AG09309 (cell line): Measurements from ENCODE around the gene SLC38A11.

Source experiments
- DNase-seq: peaks from one replicate; pipeline ENCODE4 v3.0.0-alpha.2; 2010; ENCODE audit warnings: low read depth
- H3K4me3 ChIP-seq: 2 replicates; pipeline ENCODE4 v1.5.1; 2011; ENCODE audit warnings: mild to moderate bottlenecking, low read depth, low read length, moderate library complexity; ENCODE audit not compliant: control insufficient read depth
- TF ChIP-seq, protein P1 (sequence below): IDR thresholded peaks from 2 replicates; pipeline ENCODE4 v1.5.1; 2011; ENCODE audit warnings: mild to moderate bottlenecking, low read depth, low read length, inconsistent platforms; ENCODE audit not compliant: insufficient read depth, control insufficient read depth; ENCODE audit errors: missing control alignments

SLC38A11 gene

DNA sequence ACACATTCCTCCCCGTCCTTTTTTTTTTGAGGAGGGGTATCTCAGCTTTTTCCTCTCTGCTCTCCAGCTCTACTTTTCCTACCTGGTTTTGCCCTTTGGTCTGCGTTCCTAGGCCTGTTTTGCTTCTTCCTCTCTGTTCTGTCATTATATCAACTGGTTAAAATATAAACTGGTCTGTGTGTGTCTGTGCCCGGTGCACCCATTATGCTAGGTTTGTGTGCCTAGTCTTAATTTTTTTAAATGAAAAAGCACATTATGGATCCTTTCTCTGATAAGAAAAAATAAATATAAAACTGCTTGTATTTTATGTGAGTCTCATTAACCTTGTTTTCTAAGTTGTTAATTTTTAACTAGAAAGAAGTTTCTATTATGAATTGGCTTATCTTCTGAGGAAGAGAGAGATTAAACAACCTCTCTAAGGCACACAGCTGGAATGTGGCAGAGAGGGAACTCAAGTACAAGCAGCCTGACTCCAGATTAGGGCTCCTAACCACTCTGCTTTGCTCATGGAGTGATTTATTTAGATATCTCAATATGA, 17.4 kb downstream of the SLC38A11 start:
- no peak for DNase-seq
- TF ChIP-seq, protein P1, sequence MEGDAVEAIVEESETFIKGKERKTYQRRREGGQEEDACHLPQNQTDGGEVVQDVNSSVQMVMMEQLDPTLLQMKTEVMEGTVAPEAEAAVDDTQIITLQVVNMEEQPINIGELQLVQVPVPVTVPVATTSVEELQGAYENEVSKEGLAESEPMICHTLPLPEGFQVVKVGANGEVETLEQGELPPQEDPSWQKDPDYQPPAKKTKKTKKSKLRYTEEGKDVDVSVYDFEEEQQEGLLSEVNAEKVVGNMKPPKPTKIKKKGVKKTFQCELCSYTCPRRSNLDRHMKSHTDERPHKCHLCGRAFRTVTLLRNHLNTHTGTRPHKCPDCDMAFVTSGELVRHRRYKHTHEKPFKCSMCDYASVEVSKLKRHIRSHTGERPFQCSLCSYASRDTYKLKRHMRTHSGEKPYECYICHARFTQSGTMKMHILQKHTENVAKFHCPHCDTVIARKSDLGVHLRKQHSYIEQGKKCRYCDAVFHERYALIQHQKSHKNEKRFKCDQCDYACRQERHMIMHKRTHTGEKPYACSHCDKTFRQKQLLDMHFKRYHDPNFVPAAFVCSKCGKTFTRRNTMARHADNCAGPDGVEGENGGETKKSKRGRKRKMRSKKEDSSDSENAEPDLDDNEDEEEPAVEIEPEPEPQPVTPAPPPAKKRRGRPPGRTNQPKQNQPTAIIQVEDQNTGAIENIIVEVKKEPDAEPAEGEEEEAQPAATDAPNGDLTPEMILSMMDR: no peak
- H3K4me3 ChIP-seq: no peak overlapping the region

DNA sequence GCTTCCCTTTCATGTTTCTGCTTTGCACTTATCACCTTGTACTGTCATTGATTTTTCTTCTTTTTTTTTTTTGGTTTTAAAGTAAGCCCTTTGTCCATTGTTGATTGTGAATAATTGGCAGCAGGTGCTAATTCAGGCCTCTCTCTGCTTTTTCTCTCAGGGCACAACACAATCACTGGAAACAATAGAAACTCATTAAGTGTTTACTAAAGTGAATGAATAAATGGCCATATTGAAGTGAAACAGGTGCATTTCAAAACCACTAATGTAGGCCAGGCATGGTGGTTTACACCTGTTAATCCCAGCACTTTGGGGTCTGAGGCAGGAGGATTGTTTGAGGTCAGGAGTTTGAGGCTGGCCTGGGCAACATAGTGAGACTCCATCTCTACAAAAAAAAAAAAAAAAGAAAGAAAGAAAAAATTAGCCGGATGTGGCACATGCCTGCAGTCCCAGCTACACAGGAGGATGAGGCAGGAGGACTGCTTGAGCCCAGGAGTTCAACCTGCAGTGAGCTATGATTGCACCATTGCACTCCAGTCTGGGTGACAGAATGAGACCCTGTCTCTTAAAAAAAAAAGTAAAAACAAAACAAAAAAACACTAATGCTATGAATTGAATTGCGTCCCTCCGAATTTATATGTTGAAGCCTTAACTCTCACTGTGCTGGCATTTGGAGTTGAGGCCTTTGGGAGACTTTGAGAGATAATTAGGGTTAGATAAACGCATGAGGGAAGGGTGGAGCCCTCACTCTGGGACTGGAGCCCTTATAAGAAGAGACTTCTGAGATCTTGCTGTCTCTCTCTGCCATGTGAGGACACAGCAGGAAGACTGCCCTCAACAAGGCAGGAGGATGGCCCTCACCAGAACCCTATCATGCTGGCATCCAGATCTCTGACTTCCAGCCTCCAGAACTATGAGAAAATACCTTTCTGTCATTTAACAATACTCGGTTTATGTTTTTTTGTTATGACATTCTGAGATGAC, 19.9 kb downstream of the SLC38A11 start:
- TF ChIP-seq, protein P1: no peak
- no peak overlapping the region for H3K4me3 ChIP-seq
- DNase-seq: no peak

DNA sequence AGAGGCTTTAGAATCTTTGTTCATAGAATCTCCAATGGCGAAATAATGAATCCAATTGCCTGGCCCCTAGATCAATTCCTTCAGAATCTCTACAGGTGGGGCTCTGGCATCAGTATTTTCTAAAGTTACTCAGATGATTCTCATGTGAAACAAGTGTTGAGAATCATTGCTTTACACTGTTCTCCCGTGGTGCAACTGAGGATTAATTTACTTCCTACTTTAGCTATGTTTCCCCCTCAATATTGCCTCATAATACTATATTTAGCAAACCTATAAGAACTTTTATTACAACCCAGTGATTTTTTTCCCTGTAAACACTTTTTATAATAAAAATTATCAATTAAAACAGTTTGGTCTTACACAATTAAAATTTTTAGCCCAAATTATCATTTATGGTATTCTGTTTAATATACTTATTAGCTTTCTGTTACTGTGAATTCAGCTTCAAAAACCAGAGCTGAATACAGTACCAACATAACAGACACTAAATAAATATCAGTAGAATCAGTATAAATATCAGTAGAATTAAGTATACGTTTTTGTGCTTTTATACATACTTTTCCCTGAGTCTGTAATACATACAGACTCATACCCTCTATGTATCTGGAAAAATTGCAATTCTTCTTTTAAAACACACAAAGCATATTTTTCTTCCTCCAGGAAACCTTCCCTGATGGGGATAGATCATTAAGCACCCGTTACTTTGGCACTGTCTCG, 20.8 kb downstream of the SLC38A11 start:
- DNase-seq: no peak
- H3K4me3 ChIP-seq: no peak overlapping the region
- TF ChIP-seq, protein P1: no peak

DNA sequence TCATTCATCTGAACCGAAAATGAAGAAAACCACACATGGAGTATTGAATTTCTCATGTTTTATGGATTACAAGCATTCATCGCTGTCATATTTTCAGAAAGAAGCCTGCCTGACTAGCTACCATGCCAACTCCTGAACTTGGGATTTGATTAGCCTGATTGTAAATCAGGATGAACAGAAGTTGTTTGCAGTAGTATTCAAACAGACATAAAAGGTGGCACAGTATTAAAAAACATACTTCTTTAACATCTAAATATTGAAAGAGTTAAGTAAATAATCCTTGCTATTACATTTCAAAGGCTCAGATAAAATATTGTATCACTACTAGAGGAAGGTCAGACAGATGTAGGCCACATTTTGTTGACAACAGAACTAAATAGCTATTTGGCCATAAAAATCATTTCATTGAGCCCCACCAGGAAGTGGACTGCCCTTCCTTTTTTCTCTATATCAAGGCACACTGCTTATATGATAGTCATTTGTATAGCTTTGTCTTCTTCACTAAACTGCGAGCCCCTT, 21.6 kb downstream of the SLC38A11 start:
- no peak for DNase-seq
- TF ChIP-seq, protein P1: no peak
- H3K4me3 ChIP-seq: no peak overlapping the region

DNA sequence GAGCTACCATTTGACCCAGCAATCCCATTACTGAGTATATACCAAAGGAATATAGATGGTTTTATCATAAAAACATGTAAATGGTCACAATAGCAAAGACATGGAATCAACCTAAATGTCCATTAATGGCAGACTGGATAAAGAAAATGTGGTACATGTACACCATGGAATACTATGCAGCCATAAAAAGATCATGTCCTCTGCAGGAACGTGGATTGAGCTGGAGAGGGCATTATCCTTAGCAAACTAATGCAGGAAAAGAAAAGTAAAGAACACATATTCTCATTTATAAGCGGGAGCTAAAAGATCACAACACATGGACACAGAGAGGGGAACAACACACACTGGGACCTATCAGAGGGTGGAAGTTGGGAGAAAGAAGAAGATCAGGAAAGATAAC, 22.9 kb downstream of the SLC38A11 start:
- H3K4me3 ChIP-seq: no peak overlapping the region
- DNase-seq: no peak
- TF ChIP-seq, protein P1: no peak

DNA sequence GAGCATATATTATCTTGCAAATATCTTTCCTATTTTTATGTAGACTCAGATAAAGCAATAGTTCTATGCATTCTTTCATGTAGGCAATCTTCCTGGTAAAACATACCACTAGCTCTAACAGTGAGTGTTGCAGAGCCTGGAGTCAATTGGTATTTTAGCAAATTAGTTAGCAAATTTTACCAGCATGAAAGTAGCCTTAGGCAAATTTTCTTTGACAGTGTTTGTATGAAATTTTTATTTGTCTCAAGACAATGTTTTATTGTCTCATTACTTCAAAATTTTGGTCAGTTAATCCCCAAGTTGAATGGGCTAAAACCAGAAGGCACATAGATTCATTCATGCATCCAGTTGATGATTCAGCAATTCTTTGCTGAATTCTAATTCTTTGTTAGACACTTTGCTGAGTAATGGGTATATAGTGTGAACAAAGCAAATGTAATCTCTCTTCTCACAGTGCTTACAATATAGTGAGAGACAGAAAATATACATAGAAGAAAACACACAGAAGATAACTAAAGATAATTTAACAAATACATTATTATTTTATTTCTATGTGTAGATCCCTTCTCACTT, 27.1 kb downstream of the SLC38A11 start:
- H3K4me3 ChIP-seq: no peak overlapping the region
- DNase-seq: no peak
- TF ChIP-seq, protein P1: no peak
